ENCODE results near the gene LTBP1. TPM values are rescaled to one million over a fixed set of nuclear protein-coding genes. Genes with fewer than 3 reads are reported as not detected.

The LTBP1 gene
- total RNA-seq, 1 experiment from 2014 or later = 28.5 TPM

- no peak for DNase-seq
- H3K79me2 ChIP-seq (ENCODE audit: insufficient read depth, low read length) = no peaks in the 10 kb centered on the region
- H3K18ac ChIP-seq (ENCODE audit: insufficient read length, low read depth, low read length) = no peak overlapping the region
- WGBS (ENCODE audit: extremely low coverage, insufficient read length, low lambda C conversion rate) = no CpG with 5 or more reads among the region's 5 CpGs
- Mint-ChIP-seq H3K36me3 (ENCODE audit: insufficient read depth in 1 of 3, low read depth in 3 of 3) (no peaks in the 10 kb centered on the region; a peak in 1 of 7 replicates), H3K4me1 (peaks cover 53% of the 10 kb centered on the region in 2 experiments), H3K27me3 (ENCODE audit: low read depth) (no peaks in the 10 kb centered on the region), H3K27ac (no peak overlapping the region), H3K4me3 (no peak overlapping the region), H3K9me3 (no peaks in the 10 kb centered on the region)
- no peak overlapping the region for H4K5ac ChIP-seq (ENCODE audit: insufficient read length, low read depth, low read length)
- no peak overlapping the region for H3K14ac ChIP-seq (ENCODE audit: insufficient read depth, low read length)
- H4K8ac ChIP-seq (replicated peaks; ENCODE audit: insufficient read length, low read depth, low read length) = no peak overlapping the region
- no peak overlapping the region for H3K23ac ChIP-seq (ENCODE audit: insufficient read length, low read depth, low read length)
- H2BK15ac ChIP-seq (ENCODE audit: low read depth, low read length) = no peak overlapping the region
- no peaks in the 10 kb centered on the region for H3K23me2 ChIP-seq (ENCODE audit: insufficient read length, low read depth, low read length, poor library complexity, severe bottlenecking)
- no peaks in the 10 kb centered on the region for H3K27me3 ChIP-seq (ENCODE audit: insufficient read depth, low read length)
- H3K4me2 ChIP-seq (ENCODE audit: insufficient read depth, insufficient read length, low read length) = no peak overlapping the region
- H2BK12ac ChIP-seq (ENCODE audit: insufficient read length, low read depth, low read length) = no peak overlapping the region
- no peak overlapping the region for H3K27ac ChIP-seq (ENCODE audit: insufficient read length, low read depth, low read length)
- H2BK20ac ChIP-seq (ENCODE audit: low read depth, low read length, poor library complexity, severe bottlenecking) = no peak overlapping the region
- no peak overlapping the region for H3K4ac ChIP-seq (ENCODE audit: low read depth, low read length)
- H2AK5ac ChIP-seq (ENCODE audit: insufficient read length, low read length) = no peak overlapping the region
- TF ChIP-seq CTCF (conservative IDR thresholded peaks at IDR 0.05) = no peak
- H3K9me3 ChIP-seq (ENCODE audit: control insufficient read depth, low read depth, low read length) = no peaks in the 10 kb centered on the region
- H2BK5ac ChIP-seq (ENCODE audit: insufficient read length, low read length) = no peak overlapping the region
- H4K20me1 ChIP-seq (ENCODE audit: control insufficient read depth, insufficient read depth, insufficient read length) = no peaks in the 10 kb centered on the region
- no peak overlapping the region for H4K91ac ChIP-seq (ENCODE audit: insufficient read length, low read depth, low read length)
- H3K9ac ChIP-seq (ENCODE audit: extremely low read depth, insufficient read length, low read length) = no peak overlapping the region
- H2BK120ac ChIP-seq (ENCODE audit: low read depth, low read length, poor library complexity, severe bottlenecking) = no peak overlapping the region
- H3K56ac ChIP-seq (ENCODE audit: insufficient read length, low read depth, low read length) = no peak overlapping the region
- H3T11ph ChIP-seq (ENCODE audit: low read length) = no peak overlapping the region
- peaks cover 13% of the 10 kb centered on the region for H3K4me1 ChIP-seq (ENCODE audit: insufficient read depth, low read length)
- H3K79me1 ChIP-seq (ENCODE audit: insufficient read depth, low read depth, low read length, poor library complexity, severe bottlenecking) = no peaks in the 10 kb centered on the region
- H2AFZ ChIP-seq (ENCODE audit: low read length) = no peak overlapping the region
Observed at GRCh38 chr2:32933756-32934095, 13.0 kb upstream of the LTBP1 start.
